ENCODE measurements around the gene PLTP. TPM values are rescaled to one million over a fixed set of nuclear protein-coding genes. Genes with fewer than 3 reads are reported as not detected.

The PLTP gene
- total RNA-seq, 4 donors from 2014 or later, result 74.7 to 713 (median 134) TPM

DNA sequence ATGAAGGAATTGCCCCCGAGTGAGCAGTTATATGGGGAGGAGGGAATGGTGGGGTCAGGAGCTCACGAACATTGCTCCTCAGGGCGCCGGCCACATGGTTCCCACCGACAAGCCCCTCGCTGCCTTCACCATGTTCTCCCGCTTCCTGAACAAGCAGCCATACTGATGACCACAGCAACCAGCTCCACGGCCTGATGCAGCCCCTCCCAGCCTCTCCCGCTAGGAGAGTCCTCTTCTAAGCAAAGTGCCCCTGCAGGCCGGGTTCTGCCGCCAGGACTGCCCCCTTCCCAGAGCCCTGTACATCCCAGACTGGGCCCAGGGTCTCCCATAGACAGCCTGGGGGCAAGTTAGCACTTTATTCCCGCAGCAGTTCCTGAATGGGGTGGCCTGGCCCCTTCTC is 13.7 kb downstream of the PLTP start:
- TF ChIP-seq POLR2A (IDR thresholded peaks at IDR 0.05) (no peak), EP300 (IDR thresholded peaks at IDR 0.05) (no peak)
- TF ChIP-seq, protein P1, sequence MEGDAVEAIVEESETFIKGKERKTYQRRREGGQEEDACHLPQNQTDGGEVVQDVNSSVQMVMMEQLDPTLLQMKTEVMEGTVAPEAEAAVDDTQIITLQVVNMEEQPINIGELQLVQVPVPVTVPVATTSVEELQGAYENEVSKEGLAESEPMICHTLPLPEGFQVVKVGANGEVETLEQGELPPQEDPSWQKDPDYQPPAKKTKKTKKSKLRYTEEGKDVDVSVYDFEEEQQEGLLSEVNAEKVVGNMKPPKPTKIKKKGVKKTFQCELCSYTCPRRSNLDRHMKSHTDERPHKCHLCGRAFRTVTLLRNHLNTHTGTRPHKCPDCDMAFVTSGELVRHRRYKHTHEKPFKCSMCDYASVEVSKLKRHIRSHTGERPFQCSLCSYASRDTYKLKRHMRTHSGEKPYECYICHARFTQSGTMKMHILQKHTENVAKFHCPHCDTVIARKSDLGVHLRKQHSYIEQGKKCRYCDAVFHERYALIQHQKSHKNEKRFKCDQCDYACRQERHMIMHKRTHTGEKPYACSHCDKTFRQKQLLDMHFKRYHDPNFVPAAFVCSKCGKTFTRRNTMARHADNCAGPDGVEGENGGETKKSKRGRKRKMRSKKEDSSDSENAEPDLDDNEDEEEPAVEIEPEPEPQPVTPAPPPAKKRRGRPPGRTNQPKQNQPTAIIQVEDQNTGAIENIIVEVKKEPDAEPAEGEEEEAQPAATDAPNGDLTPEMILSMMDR (IDR thresholded peaks at IDR 0.05), result no peak
- DNase-seq (ENCODE audit: low spot score in 2 of 2), result no peak
- H3K27me3 ChIP-seq, result no peaks in the 10 kb centered on the region
- 70 to 73% methylated on average over 10 to 12 of the region's 12 CpGs for whole genome bisulfite sequencing, 2 donors
- H3K36me3 ChIP-seq, result peaks cover 0 to 99% (median 31%) of the 10 kb centered on the region in 3 donors
- no peaks in the 10 kb centered on the region for H3K9me3 ChIP-seq
- H3K27ac ChIP-seq, result no peak overlapping the region
- no peak overlapping the region for H3K4me3 ChIP-seq
- H3K4me1 ChIP-seq, result no peaks in the 10 kb centered on the region

DNA sequence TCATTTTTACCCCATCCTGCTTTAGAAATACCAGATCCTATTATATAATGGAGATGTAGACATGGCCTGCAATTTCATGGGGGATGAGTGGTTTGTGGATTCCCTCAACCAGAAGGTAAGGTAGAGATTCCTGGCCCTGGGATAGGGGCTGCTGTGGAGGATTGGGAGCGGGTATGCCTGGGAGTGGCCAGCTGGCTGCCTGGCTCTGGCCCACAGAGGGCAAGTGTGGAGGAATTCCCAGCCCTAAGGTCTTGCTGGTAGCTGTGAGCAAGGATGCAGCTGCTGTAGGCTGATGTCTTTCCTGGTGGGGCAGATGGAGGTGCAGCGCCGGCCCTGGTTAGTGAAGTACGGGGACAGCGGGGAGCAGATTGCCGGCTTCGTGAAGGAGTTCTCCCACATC is 14.3 kb downstream of the PLTP start:
- H3K36me3 ChIP-seq, result peaks cover 0 to 99% (median 31%) of the 10 kb centered on the region in 3 donors
- no peaks in the 10 kb centered on the region for H3K9me3 ChIP-seq
- no peaks in the 10 kb centered on the region for H3K27me3 ChIP-seq
- peaks cover 0 to 4% (median 2%) of the 10 kb centered on the region in 4 donors for H3K4me1 ChIP-seq
- no peak overlapping the region for H3K27ac ChIP-seq
- no peak for TF ChIP-seq POLR2A (IDR thresholded peaks at IDR 0.05)
- H3K4me3 ChIP-seq, result no peak overlapping the region
- no peak for DNase-seq (ENCODE audit: low spot score in 2 of 2)
- 90 to 94% methylated on average over 6 to 7 of the region's 7 CpGs for WGBS, 2 donors

DNA sequence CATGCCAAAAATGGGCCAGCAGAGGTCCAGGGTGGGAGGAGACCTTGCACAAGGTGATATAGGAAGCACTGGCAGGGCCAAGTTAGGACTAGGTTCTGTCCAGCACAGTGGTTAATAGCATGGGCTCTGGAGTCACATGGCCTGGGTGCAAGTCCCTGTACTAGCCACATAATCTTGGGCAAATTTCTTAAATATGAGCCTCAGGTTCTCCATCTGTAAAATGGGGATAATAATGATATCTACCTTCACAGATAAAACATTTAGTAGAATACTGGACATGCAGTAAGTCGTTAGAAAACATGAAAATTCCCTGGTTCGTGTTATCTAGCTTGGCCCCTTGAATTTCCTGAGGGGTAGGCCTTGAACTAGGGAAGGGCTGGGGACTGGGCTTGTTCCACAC is 14.7 kb downstream of the PLTP start:
- Histone ChIP-seq H3K4me1 (peaks cover 0 to 8% (median 4%) of the 10 kb centered on the region in 4 donors), H3K4me3 (no peak overlapping the region), H3K9me3 (no peaks in the 10 kb centered on the region), H3K27me3 (no peaks in the 10 kb centered on the region), H3K27ac (no peak overlapping the region), H3K36me3 (peaks cover 0 to 99% (median 31%) of the 10 kb centered on the region in 3 donors)
- TF ChIP-seq EP300 (IDR thresholded peaks at IDR 0.05) (no peak), POLR2A (IDR thresholded peaks at IDR 0.05) (no peak)
- TF ChIP-seq, protein P1 (IDR thresholded peaks at IDR 0.05), result no peak
- no peak for DNase-seq (ENCODE audit: low spot score in 2 of 2)
- 64 to 72% methylated on average over 2 of the region's 2 CpGs for WGBS, 2 donors

DNA sequence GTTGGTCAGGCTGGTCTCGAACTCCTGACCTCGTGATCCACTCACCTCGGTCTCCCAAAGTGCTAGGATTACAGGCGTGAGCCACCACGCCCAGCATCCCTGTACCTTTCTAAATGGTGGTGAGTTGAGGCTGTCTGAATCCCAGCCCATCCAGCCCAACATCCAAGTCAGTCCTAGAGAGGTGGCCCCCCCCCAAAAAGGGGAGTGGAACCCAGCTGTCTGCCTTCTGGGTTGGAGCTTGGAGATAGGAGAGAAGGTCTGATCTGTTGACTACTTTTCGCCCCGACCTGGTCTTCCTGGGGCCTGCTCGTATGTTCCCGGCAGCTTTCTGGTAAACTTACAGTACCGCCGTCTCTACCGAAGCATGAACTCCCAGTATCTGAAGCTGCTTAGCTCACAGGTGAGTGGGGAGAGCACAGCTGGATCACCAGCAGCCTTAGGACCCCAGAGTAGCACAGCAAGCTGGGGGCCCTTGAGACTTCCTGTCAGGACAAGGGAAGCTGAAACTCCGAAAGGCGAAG is 15.3 kb downstream of the PLTP start:
- TF ChIP-seq, protein P1 (IDR thresholded peaks at IDR 0.05), result no peak
- TF ChIP-seq POLR2A (IDR thresholded peaks at IDR 0.05), result no peak
- no peak for TF ChIP-seq EP300 (IDR thresholded peaks at IDR 0.05)
- Histone ChIP-seq H3K27me3 (no peaks in the 10 kb centered on the region), H3K4me3 (no peak overlapping the region), H3K27ac (no peak overlapping the region), H3K4me1 (peaks cover 0 to 14% (median 10%) of the 10 kb centered on the region in 4 donors), H3K36me3 (peaks cover 0 to 95% (median 31%) of the 10 kb centered on the region in 3 donors), H3K9me3 (no peaks in the 10 kb centered on the region)
- no peak for DNase-seq (ENCODE audit: low spot score in 2 of 2)
- 93 to 95% methylated on average over 12 to 14 of the region's 14 CpGs for WGBS, 2 donors

DNA sequence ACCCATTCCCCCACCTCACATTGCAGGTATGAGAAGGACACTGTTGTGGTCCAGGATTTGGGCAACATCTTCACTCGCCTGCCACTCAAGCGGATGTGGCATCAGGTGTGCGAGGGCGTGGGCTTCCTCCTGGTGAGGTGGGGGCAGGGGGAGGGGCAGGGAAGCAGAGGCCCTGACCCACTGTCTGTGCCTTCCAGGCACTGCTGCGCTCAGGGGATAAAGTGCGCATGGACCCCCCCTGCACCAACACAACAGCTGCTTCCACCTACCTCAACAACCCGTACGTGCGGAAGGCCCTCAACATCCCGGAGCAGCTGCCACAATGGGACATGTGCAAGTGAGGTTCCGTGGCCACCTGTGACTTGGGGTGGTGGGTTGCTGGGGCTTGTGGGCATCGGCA is 17.2 kb downstream of the PLTP start:
- H3K4me3 ChIP-seq, result no peak overlapping the region
- TF ChIP-seq EP300 (IDR thresholded peaks at IDR 0.05) (no peak), POLR2A (IDR thresholded peaks at IDR 0.05) (no peak)
- TF ChIP-seq, protein P1 (IDR thresholded peaks at IDR 0.05), result no peak
- H3K4me1 ChIP-seq, result peaks cover 0 to 24% (median 18%) of the 10 kb centered on the region in 4 donors
- WGBS, 2 donors, result 73 to 79% methylated on average over 6 to 10 of the region's 12 CpGs
- H3K36me3 ChIP-seq, result peaks cover 0 to 77% (median 31%) of the 10 kb centered on the region in 3 donors
- H3K9me3 ChIP-seq, result no peaks in the 10 kb centered on the region
- H3K27me3 ChIP-seq, result no peaks in the 10 kb centered on the region
- no peak for DNase-seq (ENCODE audit: low spot score in 2 of 2)
- no peak overlapping the region for H3K27ac ChIP-seq
